IMR-90 (cell line): ENCODE data around the gene ACOXL. TPM values are rescaled to one million over a fixed set of nuclear protein-coding genes. Genes with fewer than 3 reads are reported as not detected.

Source experiments
- ATAC-seq: fragments of 200-7000 bp; cut with Tn5 transposase; 2 replicates; pipeline ENCODE4 v1.9.1; 2020; ENCODE audit warnings: low read depth, mild to moderate bottlenecking, moderate library complexity
- BruUV-seq: library from RNA; stranded (reverse); fragments of 400-500 nt; replicated peaks from 2 replicates; lab custom pipeline; 2021; lab: Mats Ljungman, UMichigan
- CTCF ChIA-PET: fragments of 300-600 bp; formaldehyde crosslinking; extraction: SDS; loops from one replicate; lab custom pipeline; 2021; ENCODE audit warnings: antibody characterized with exemption; lab: Yijun Ruan, JAX
- POLR2A ChIA-PET: fragments of 300-600 bp; sonication (Branson Sonifier 250); formaldehyde crosslinking; loops from one replicate; lab custom pipeline; 2022; ENCODE audit warnings: antibody characterized with exemption; ENCODE audit not compliant: unreplicated experiment; lab: Charles Lee
- DNase-seq: peaks from one replicate; pipeline ENCODE4 v3.0.0; 2013
- H2AFZ ChIP-seq: replicated peaks from 2 replicates; pipeline ENCODE3; 2013; ENCODE audit warnings: low read length, mild to moderate bottlenecking; ENCODE audit not compliant: poor library complexity
- H2AK5ac ChIP-seq: 2 replicates; pipeline ENCODE4 v1.6.1; 2013; ENCODE audit warnings: low read depth, low read length, inconsistent platforms
- H2AK9ac ChIP-seq: replicated peaks from 2 replicates; pipeline ENCODE3; 2013; ENCODE audit warnings: mild to moderate bottlenecking, low read depth, low read length, moderate library complexity; ENCODE audit not compliant: poor library complexity
- H2BK120ac ChIP-seq: 2 replicates; pipeline ENCODE4 v1.6.1; 2013; ENCODE audit warnings: low read depth, low read length, inconsistent platforms
- H2BK15ac ChIP-seq: 3 replicates; pipeline ENCODE4 v1.6.1; 2013; ENCODE audit warnings: low read depth, low read length, inconsistent platforms
- H2BK20ac ChIP-seq: 2 replicates; pipeline ENCODE4 v1.6.1; 2013; ENCODE audit warnings: low read depth, mild to moderate bottlenecking, inconsistent platforms, low read length, moderate library complexity
- H2BK5ac ChIP-seq: 2 replicates; pipeline ENCODE4 v1.6.1; 2013; ENCODE audit warnings: mild to moderate bottlenecking, low read depth, low read length, inconsistent platforms; ENCODE audit not compliant: poor library complexity, severe bottlenecking
- H3K14ac ChIP-seq: replicated peaks from 2 replicates; pipeline ENCODE4 v1.6.1; 2013; ENCODE audit warnings: low read depth, low read length, inconsistent platforms
- H3K18ac ChIP-seq: 2 replicates; pipeline ENCODE4 v1.6.1; 2013; ENCODE audit warnings: low read depth, low read length, control low read depth
- H3K23ac ChIP-seq: 2 replicates; pipeline ENCODE4 v1.6.1; 2013; ENCODE audit warnings: low read depth, low read length, inconsistent platforms
- H3K27ac ChIP-seq: 2 replicates; pipeline ENCODE4 v1.5.1; 2013; ENCODE audit warnings: mild to moderate bottlenecking, control low read depth, low read length; ENCODE audit not compliant: insufficient read depth
- H3K27me3 ChIP-seq: 2 replicates; pipeline ENCODE4 v1.6.1; 2013; ENCODE audit warnings: low read length; ENCODE audit not compliant: control insufficient read depth, insufficient read depth
- H3K36me3 ChIP-seq: 2 replicates; pipeline ENCODE4 v1.6.1; 2013; ENCODE audit warnings: low read length, mixed read lengths; ENCODE audit not compliant: control insufficient read depth, insufficient read depth
- H3K4ac ChIP-seq: 2 replicates; pipeline ENCODE4 v1.6.1; 2013; ENCODE audit warnings: low read depth, low read length, inconsistent platforms
- H3K4me1 ChIP-seq: 2 replicates; pipeline ENCODE4 v1.6.1; 2013; ENCODE audit warnings: low read length, mixed read lengths; ENCODE audit not compliant: control insufficient read depth, insufficient read depth
- H3K4me2 ChIP-seq: 2 replicates; pipeline ENCODE4 v1.6.1; 2013; ENCODE audit warnings: low read depth, mild to moderate bottlenecking, control low read depth, low read length, moderate library complexity
- H3K4me3 ChIP-seq: 2 replicates; pipeline ENCODE4 v1.5.1; 2013; ENCODE audit warnings: low read depth, mild to moderate bottlenecking, control low read depth, low read length, moderate library complexity; ENCODE audit not compliant: insufficient read depth
- H3K56ac ChIP-seq: 2 replicates; pipeline ENCODE4 v1.6.1; 2013; ENCODE audit warnings: low read length, inconsistent platforms; ENCODE audit not compliant: insufficient read depth; ENCODE audit errors: extremely low read depth
- H3K79me1 ChIP-seq, 2 experiments: 2 replicates each; pipeline ENCODE4 v1.6.1; 2013; ENCODE audit warnings: low read length in 2 of 2, inconsistent platforms in 1 of 2, low read depth in 1 of 2
- H3K9ac ChIP-seq: 2 replicates; pipeline ENCODE4 v1.6.1; 2013; ENCODE audit warnings: low read depth, low read length, control low read depth
- H3K9me1 ChIP-seq: 2 replicates; pipeline ENCODE4 v1.6.1; 2013; ENCODE audit warnings: low read length, inconsistent platforms; ENCODE audit not compliant: insufficient read depth
- H3K9me3 ChIP-seq: 2 replicates; pipeline ENCODE4 v1.6.1; 2013; ENCODE audit warnings: low read length; ENCODE audit not compliant: control insufficient read depth, insufficient read depth
- H4K20me1 ChIP-seq: 2 replicates; pipeline ENCODE4 v1.6.1; 2013; ENCODE audit warnings: low read length, inconsistent platforms; ENCODE audit not compliant: insufficient read depth
- H4K5ac ChIP-seq: 2 replicates; pipeline ENCODE4 v1.6.1; 2013; ENCODE audit warnings: mild to moderate bottlenecking, low read depth, low read length, control low read depth
- H4K8ac ChIP-seq, 2 experiments: 2 replicates each; pipeline ENCODE4 v1.6.1; 2013; ENCODE audit warnings: low read depth in 2 of 2, low read length in 2 of 2, control low read depth in 1 of 2, inconsistent platforms in 1 of 2
- H4K91ac ChIP-seq: 2 replicates; pipeline ENCODE4 v1.6.1; 2013; ENCODE audit warnings: low read depth, low read length, inconsistent platforms; ENCODE audit not compliant: insufficient read depth
- CEBPB ChIP-seq: IDR thresholded peaks from 2 replicates; pipeline ENCODE4 v1.6.1; 2012; ENCODE audit warnings: low read depth, low read length, improper control_type of control experiment
- MAZ ChIP-seq: IDR thresholded peaks from 2 replicates; pipeline ENCODE4 v1.6.1; 2012; ENCODE audit warnings: low read depth, mild to moderate bottlenecking, low read length, improper control_type of control experiment, moderate library complexity, borderline replicate concordance
- MXI1 ChIP-seq: IDR thresholded peaks from 2 replicates; pipeline ENCODE4 v1.6.1; 2012; ENCODE audit warnings: low read depth, mild to moderate bottlenecking, low read length, moderate library complexity, borderline replicate concordance
- NFE2L2 ChIP-seq: fragments of 150-350 bp; IDR thresholded peaks from 2 replicates; pipeline ENCODE4 v1.6.1; 2016; ENCODE audit warnings: low read depth, mild to moderate bottlenecking, low read length
- RFX5 ChIP-seq: IDR thresholded peaks from 2 replicates; pipeline ENCODE4 v1.8.0; 2012; ENCODE audit warnings: low read depth, mild to moderate bottlenecking, low read length, moderate library complexity
- SMC3 ChIP-seq: fragments of 150-350 bp; IDR thresholded peaks from 2 replicates; pipeline ENCODE4 v1.6.1; 2016; ENCODE audit warnings: low read depth, mild to moderate bottlenecking, antibody characterized with exemption, low read length, moderate library complexity
- WGBS, 2 experiments: methylation state at CpG; one replicate each; pipeline versions ENCODE4 v1.1.5 to v1.1.7; 2013; ENCODE audit warnings: missing lambda C conversion rate in 2 of 2; ENCODE audit not compliant: insufficient read length in 1 of 2; ENCODE audit errors: extremely low coverage in 2 of 2; 5-methylcytosine and 5-hydroxymethylcytosine counted together
- dilution Hi-C: fragments of 300-500 bp; cut with HindIII; formaldehyde crosslinking; loops from one replicate; pipeline ENCODE4 v1.14.3; 2018; ENCODE audit warnings: low sequenced_read_pairs; ENCODE audit not compliant: unreplicated experiment
- in situ Hi-C: fragments of 300-500 bp; cut with MboI; formaldehyde crosslinking; loops from 3 replicates; pipeline ENCODE4 v1.14.3; 2019; ENCODE audit warnings: low sequenced_read_pairs, inconsistent platforms, mixed read lengths
- intact Hi-C: fragments of 100-400 bp; cut with micrococcal nuclease; formaldehyde crosslinking; loops from 2 replicates; pipeline ENCODE4 v1.10.0; 2022
- polyA plus RNA-seq, 3 experiments: library from polyadenylated mRNA; depleted of rRNA; stranded (reverse); fragments of >200 nt; gene quantifications; 2 replicates each; pipeline ENCODE4 v1.2.3, GENCODE V29; 2012; ENCODE audit warnings: low replicate concordance in 1 of 3
- total RNA-seq: library from RNA; depleted of rRNA; stranded (reverse); fragments of >200 nt; gene quantifications from 2 replicates; pipeline ENCODE4 v1.2.3, GENCODE V29; 2012

The ACOXL gene
- total and polyA plus RNA-seq, 2 of the 4 experiments (the other 2 are of a cell fraction) = not detected

DNA sequence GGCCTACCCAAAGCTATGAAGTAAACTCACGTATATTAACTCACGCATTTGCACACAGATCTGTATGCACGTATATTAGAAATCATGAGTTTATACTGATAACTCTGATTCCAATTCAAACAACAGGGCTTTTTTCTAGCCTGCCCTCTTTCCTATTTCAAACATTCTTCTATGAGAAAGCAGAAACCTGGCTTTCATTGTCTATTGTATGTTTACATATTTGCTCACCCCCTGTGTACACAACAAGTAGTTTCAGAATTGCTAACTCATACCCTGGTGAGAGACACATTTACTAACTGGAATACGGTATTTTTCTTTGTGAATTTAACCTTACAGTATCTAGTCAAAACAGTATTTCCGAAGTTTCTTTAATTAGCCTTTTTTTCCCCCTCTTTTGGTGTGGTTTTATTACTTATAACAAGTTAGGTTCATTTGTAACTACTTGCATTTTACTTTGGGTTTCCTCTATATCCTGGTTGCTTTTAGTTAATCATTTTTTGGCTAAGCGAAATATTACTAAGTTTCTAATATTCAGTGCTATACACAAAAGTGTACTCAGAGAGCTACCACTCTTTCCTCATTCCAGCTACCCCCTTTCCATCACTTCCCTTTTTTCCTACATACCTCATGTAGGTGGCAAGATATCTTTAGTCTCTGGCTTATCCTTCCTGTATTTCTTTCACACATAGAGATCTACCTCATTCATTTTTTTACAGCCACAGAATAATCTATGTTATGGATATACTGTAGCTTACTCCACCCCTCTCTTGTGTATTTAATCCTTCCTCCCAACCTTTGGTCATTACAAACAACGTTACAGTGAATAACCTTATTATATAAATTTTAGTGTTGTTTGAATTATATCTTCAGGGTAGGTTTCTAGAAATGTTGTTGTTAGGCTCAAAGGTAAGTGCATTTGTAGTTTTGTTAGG, 275.6 kb downstream of the ACOXL start:
- Histone ChIP-seq H4K91ac (no peak overlapping the region), H3K79me1 (no peaks in the 10 kb centered on the region), H3K23ac (no peak overlapping the region), H2AFZ (no peak overlapping the region), H2AK5ac (no peak overlapping the region), H3K14ac (no peak overlapping the region), H3K27ac (no peak overlapping the region), H3K9me3 (no peaks in the 10 kb centered on the region), H3K18ac (no peak overlapping the region), H3K4ac (no peak overlapping the region), H2BK20ac (no peak overlapping the region), H4K8ac (no peak overlapping the region), H2BK15ac (no peak overlapping the region), H3K4me3 (no peak overlapping the region), H3K56ac (no peak overlapping the region), H4K20me1 (no peaks in the 10 kb centered on the region), H3K27me3 (peaks cover 7% of the 10 kb centered on the region), H2BK120ac (no peak overlapping the region), H4K5ac (no peak overlapping the region), H3K36me3 (no peaks in the 10 kb centered on the region), H3K4me2 (no peak overlapping the region), H2AK9ac (no peak overlapping the region), H3K9me1 (no peaks in the 10 kb centered on the region), H3K9ac (no peak overlapping the region), H3K4me1 (no peaks in the 10 kb centered on the region), H2BK5ac (no peak overlapping the region)
- WGBS, 2 experiments = no CpG with 5 or more reads among the region's 7 CpGs
- dilution Hi-C loops (no loop called here), intact Hi-C loops (no loop called here), in situ Hi-C loops (no loop called here)
- CTCF ChIA-PET = no interaction called here
- DNase-seq = no peak
- no peak for ATAC-seq
- POLR2A ChIA-PET = interaction anchor here (0.6 kb wide), 1 partner anchor 64 kb away, joined by 3 read pairs; no protein-coding TSS in a partner anchor
- no peak for TF ChIP-seq MXI1
- no peak for TF ChIP-seq MAZ
- no peak for TF ChIP-seq NFE2L2
- TF ChIP-seq SMC3 = no peak
- TF ChIP-seq CEBPB = no peak
- TF ChIP-seq RFX5 = no peak
- BruUV-seq = no TSS peak
